IMR-90 (cell line): ENCODE results near the gene PPP2R5A. TPM values are rescaled to one million over a fixed set of nuclear protein-coding genes. Genes with fewer than 3 reads are reported as not detected.

Source experiments
- ATAC-seq: fragments of 200-7000 bp; cut with Tn5 transposase; 2 replicates; pipeline ENCODE4 v1.9.1; 2020; ENCODE audit warnings: low read depth, mild to moderate bottlenecking, moderate library complexity
- BruUV-seq: library from RNA; stranded (reverse); fragments of 400-500 nt; replicated peaks from 2 replicates; lab custom pipeline; 2021; lab: Mats Ljungman, UMichigan
- CTCF ChIA-PET: fragments of 300-600 bp; formaldehyde crosslinking; extraction: SDS; loops from one replicate; lab custom pipeline; 2021; ENCODE audit warnings: antibody characterized with exemption; lab: Yijun Ruan, JAX
- POLR2A ChIA-PET: fragments of 300-600 bp; sonication (Branson Sonifier 250); formaldehyde crosslinking; loops from one replicate; lab custom pipeline; 2022; ENCODE audit warnings: antibody characterized with exemption; ENCODE audit not compliant: unreplicated experiment; lab: Charles Lee
- DNase-seq: peaks from one replicate; pipeline ENCODE4 v3.0.0; 2013
- H2AFZ ChIP-seq: replicated peaks from 2 replicates; pipeline ENCODE3; 2013; ENCODE audit warnings: low read length, mild to moderate bottlenecking; ENCODE audit not compliant: poor library complexity
- H2AK5ac ChIP-seq: 2 replicates; pipeline ENCODE4 v1.6.1; 2013; ENCODE audit warnings: low read depth, low read length, inconsistent platforms
- H2AK9ac ChIP-seq: replicated peaks from 2 replicates; pipeline ENCODE3; 2013; ENCODE audit warnings: mild to moderate bottlenecking, low read depth, low read length, moderate library complexity; ENCODE audit not compliant: poor library complexity
- H2BK120ac ChIP-seq: 2 replicates; pipeline ENCODE4 v1.6.1; 2013; ENCODE audit warnings: low read depth, low read length, inconsistent platforms
- H2BK15ac ChIP-seq: 3 replicates; pipeline ENCODE4 v1.6.1; 2013; ENCODE audit warnings: low read depth, low read length, inconsistent platforms
- H2BK20ac ChIP-seq: 2 replicates; pipeline ENCODE4 v1.6.1; 2013; ENCODE audit warnings: low read depth, mild to moderate bottlenecking, inconsistent platforms, low read length, moderate library complexity
- H2BK5ac ChIP-seq: 2 replicates; pipeline ENCODE4 v1.6.1; 2013; ENCODE audit warnings: mild to moderate bottlenecking, low read depth, low read length, inconsistent platforms; ENCODE audit not compliant: poor library complexity, severe bottlenecking
- H3K14ac ChIP-seq: replicated peaks from 2 replicates; pipeline ENCODE4 v1.6.1; 2013; ENCODE audit warnings: low read depth, low read length, inconsistent platforms
- H3K18ac ChIP-seq: 2 replicates; pipeline ENCODE4 v1.6.1; 2013; ENCODE audit warnings: low read depth, low read length, control low read depth
- H3K23ac ChIP-seq: 2 replicates; pipeline ENCODE4 v1.6.1; 2013; ENCODE audit warnings: low read depth, low read length, inconsistent platforms
- H3K27ac ChIP-seq: 2 replicates; pipeline ENCODE4 v1.5.1; 2013; ENCODE audit warnings: mild to moderate bottlenecking, control low read depth, low read length; ENCODE audit not compliant: insufficient read depth
- H3K27me3 ChIP-seq: 2 replicates; pipeline ENCODE4 v1.6.1; 2013; ENCODE audit warnings: low read length; ENCODE audit not compliant: control insufficient read depth, insufficient read depth
- H3K36me3 ChIP-seq: 2 replicates; pipeline ENCODE4 v1.6.1; 2013; ENCODE audit warnings: low read length, mixed read lengths; ENCODE audit not compliant: control insufficient read depth, insufficient read depth
- H3K4ac ChIP-seq: 2 replicates; pipeline ENCODE4 v1.6.1; 2013; ENCODE audit warnings: low read depth, low read length, inconsistent platforms
- H3K4me1 ChIP-seq: 2 replicates; pipeline ENCODE4 v1.6.1; 2013; ENCODE audit warnings: low read length, mixed read lengths; ENCODE audit not compliant: control insufficient read depth, insufficient read depth
- H3K4me2 ChIP-seq: 2 replicates; pipeline ENCODE4 v1.6.1; 2013; ENCODE audit warnings: low read depth, mild to moderate bottlenecking, control low read depth, low read length, moderate library complexity
- H3K4me3 ChIP-seq: 2 replicates; pipeline ENCODE4 v1.5.1; 2013; ENCODE audit warnings: low read depth, mild to moderate bottlenecking, control low read depth, low read length, moderate library complexity; ENCODE audit not compliant: insufficient read depth
- H3K56ac ChIP-seq: 2 replicates; pipeline ENCODE4 v1.6.1; 2013; ENCODE audit warnings: low read length, inconsistent platforms; ENCODE audit not compliant: insufficient read depth; ENCODE audit errors: extremely low read depth
- H3K79me1 ChIP-seq, 2 experiments: 2 replicates each; pipeline ENCODE4 v1.6.1; 2013; ENCODE audit warnings: low read length in 2 of 2, inconsistent platforms in 1 of 2, low read depth in 1 of 2
- H3K9ac ChIP-seq: 2 replicates; pipeline ENCODE4 v1.6.1; 2013; ENCODE audit warnings: low read depth, low read length, control low read depth
- H3K9me1 ChIP-seq: 2 replicates; pipeline ENCODE4 v1.6.1; 2013; ENCODE audit warnings: low read length, inconsistent platforms; ENCODE audit not compliant: insufficient read depth
- H3K9me3 ChIP-seq: 2 replicates; pipeline ENCODE4 v1.6.1; 2013; ENCODE audit warnings: low read length; ENCODE audit not compliant: control insufficient read depth, insufficient read depth
- H4K20me1 ChIP-seq: 2 replicates; pipeline ENCODE4 v1.6.1; 2013; ENCODE audit warnings: low read length, inconsistent platforms; ENCODE audit not compliant: insufficient read depth
- H4K5ac ChIP-seq: 2 replicates; pipeline ENCODE4 v1.6.1; 2013; ENCODE audit warnings: mild to moderate bottlenecking, low read depth, low read length, control low read depth
- H4K8ac ChIP-seq, 2 experiments: 2 replicates each; pipeline ENCODE4 v1.6.1; 2013; ENCODE audit warnings: low read depth in 2 of 2, low read length in 2 of 2, control low read depth in 1 of 2, inconsistent platforms in 1 of 2
- H4K91ac ChIP-seq: 2 replicates; pipeline ENCODE4 v1.6.1; 2013; ENCODE audit warnings: low read depth, low read length, inconsistent platforms; ENCODE audit not compliant: insufficient read depth
- BHLHE40 ChIP-seq: fragments of 150-350 bp; IDR thresholded peaks from 2 replicates; pipeline ENCODE4 v1.6.1; 2016; ENCODE audit warnings: mild to moderate bottlenecking, low read depth, low read length
- CEBPB ChIP-seq: IDR thresholded peaks from 2 replicates; pipeline ENCODE4 v1.6.1; 2012; ENCODE audit warnings: low read depth, low read length, improper control_type of control experiment
- CHD1 ChIP-seq: IDR thresholded peaks from 2 replicates; pipeline ENCODE4 v1.6.1; 2012; ENCODE audit warnings: low read depth, low read length, improper control_type of control experiment
- FOS ChIP-seq: fragments of 150-350 bp; IDR thresholded peaks from 2 replicates; pipeline ENCODE4 v1.6.1; 2016; ENCODE audit warnings: low read depth, low read length
- MAFK ChIP-seq: IDR thresholded peaks from 2 replicates; pipeline ENCODE4 v1.6.1; 2012; ENCODE audit warnings: low read depth, low read length, improper control_type of control experiment
- MAZ ChIP-seq: IDR thresholded peaks from 2 replicates; pipeline ENCODE4 v1.6.1; 2012; ENCODE audit warnings: low read depth, mild to moderate bottlenecking, low read length, improper control_type of control experiment, moderate library complexity, borderline replicate concordance
- MXI1 ChIP-seq: IDR thresholded peaks from 2 replicates; pipeline ENCODE4 v1.6.1; 2012; ENCODE audit warnings: low read depth, mild to moderate bottlenecking, low read length, moderate library complexity, borderline replicate concordance
- POLR2A ChIP-seq: IDR thresholded peaks from 2 replicates; pipeline ENCODE4 v1.6.1; 2012; ENCODE audit warnings: mild to moderate bottlenecking, low read depth, low read length
- RCOR1 ChIP-seq: IDR thresholded peaks from 2 replicates; pipeline ENCODE4 v1.6.1; 2012; ENCODE audit warnings: mild to moderate bottlenecking, low read length, improper control_type of control experiment; ENCODE audit not compliant: insufficient replicate concordance
- RFX5 ChIP-seq: IDR thresholded peaks from 2 replicates; pipeline ENCODE4 v1.8.0; 2012; ENCODE audit warnings: low read depth, mild to moderate bottlenecking, low read length, moderate library complexity
- SMC3 ChIP-seq: fragments of 150-350 bp; IDR thresholded peaks from 2 replicates; pipeline ENCODE4 v1.6.1; 2016; ENCODE audit warnings: low read depth, mild to moderate bottlenecking, antibody characterized with exemption, low read length, moderate library complexity
- WGBS, 2 experiments: methylation state at CpG; one replicate each; pipeline versions ENCODE4 v1.1.5 to v1.1.7; 2013; ENCODE audit warnings: missing lambda C conversion rate in 2 of 2; ENCODE audit not compliant: insufficient read length in 1 of 2; ENCODE audit errors: extremely low coverage in 2 of 2; 5-methylcytosine and 5-hydroxymethylcytosine counted together
- dilution Hi-C: fragments of 300-500 bp; cut with HindIII; formaldehyde crosslinking; loops from one replicate; pipeline ENCODE4 v1.14.3; 2018; ENCODE audit warnings: low sequenced_read_pairs; ENCODE audit not compliant: unreplicated experiment
- in situ Hi-C: fragments of 300-500 bp; cut with MboI; formaldehyde crosslinking; loops from 3 replicates; pipeline ENCODE4 v1.14.3; 2019; ENCODE audit warnings: low sequenced_read_pairs, inconsistent platforms, mixed read lengths
- intact Hi-C: fragments of 100-400 bp; cut with micrococcal nuclease; formaldehyde crosslinking; loops from 2 replicates; pipeline ENCODE4 v1.10.0; 2022
- polyA plus RNA-seq, 3 experiments: library from polyadenylated mRNA; depleted of rRNA; stranded (reverse); fragments of >200 nt; gene quantifications; 2 replicates each; pipeline ENCODE4 v1.2.3, GENCODE V29; 2012; ENCODE audit warnings: low replicate concordance in 1 of 3
- total RNA-seq: library from RNA; depleted of rRNA; stranded (reverse); fragments of >200 nt; gene quantifications from 2 replicates; pipeline ENCODE4 v1.2.3, GENCODE V29; 2012
- TF ChIP-seq, protein P1 (sequence below): conservative IDR thresholded peaks from 2 replicates; pipeline ENCODE4 v1.5.1; 2012; ENCODE audit warnings: mild to moderate bottlenecking, low read depth, low read length, improper control_type of control experiment
- TF ChIP-seq, protein P2 (sequence below): fragments of 150-350 bp; IDR thresholded peaks from 2 replicates; pipeline ENCODE4 v1.6.1; 2017; ENCODE audit warnings: mild to moderate bottlenecking, antibody characterized with exemption, low read length, low read depth

PPP2R5A gene
- total and polyA plus RNA-seq, 2 of the 4 experiments (the other 2 are of a cell fraction): 8.4 to 12.6 TPM

DNA sequence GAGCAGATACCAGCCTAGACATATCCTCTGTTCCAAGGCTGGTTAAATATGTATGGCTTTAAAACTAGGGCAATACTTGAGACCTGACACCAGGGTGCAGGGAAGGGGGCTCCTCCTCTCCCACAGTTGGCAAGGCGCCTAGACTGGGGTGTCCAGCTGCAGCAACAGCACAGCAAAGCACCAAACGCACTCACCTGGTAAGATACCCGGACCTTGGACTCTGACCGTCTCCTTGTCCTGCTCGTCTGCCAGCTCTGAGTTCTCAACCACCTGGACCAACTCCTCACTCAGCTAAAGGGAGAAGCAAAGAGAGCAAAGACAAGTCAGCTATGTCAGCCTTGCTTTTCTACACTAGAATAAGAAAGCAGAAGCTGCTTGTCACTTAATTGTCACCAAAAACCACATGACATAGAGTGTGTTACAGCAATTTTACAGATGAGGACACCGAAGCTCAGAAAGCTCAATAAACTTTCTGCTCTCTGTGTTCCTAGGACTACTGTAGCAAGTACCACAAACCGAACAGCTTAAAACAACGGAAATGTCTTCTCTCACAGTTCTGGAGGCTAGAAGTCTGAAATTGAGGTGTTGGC is 125.1 kb downstream of the PPP2R5A start:
- no peak for TF ChIP-seq MAZ
- TF ChIP-seq MXI1: no peak
- TF ChIP-seq, protein P1, sequence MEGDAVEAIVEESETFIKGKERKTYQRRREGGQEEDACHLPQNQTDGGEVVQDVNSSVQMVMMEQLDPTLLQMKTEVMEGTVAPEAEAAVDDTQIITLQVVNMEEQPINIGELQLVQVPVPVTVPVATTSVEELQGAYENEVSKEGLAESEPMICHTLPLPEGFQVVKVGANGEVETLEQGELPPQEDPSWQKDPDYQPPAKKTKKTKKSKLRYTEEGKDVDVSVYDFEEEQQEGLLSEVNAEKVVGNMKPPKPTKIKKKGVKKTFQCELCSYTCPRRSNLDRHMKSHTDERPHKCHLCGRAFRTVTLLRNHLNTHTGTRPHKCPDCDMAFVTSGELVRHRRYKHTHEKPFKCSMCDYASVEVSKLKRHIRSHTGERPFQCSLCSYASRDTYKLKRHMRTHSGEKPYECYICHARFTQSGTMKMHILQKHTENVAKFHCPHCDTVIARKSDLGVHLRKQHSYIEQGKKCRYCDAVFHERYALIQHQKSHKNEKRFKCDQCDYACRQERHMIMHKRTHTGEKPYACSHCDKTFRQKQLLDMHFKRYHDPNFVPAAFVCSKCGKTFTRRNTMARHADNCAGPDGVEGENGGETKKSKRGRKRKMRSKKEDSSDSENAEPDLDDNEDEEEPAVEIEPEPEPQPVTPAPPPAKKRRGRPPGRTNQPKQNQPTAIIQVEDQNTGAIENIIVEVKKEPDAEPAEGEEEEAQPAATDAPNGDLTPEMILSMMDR: no peak
- TF ChIP-seq POLR2A: no peak
- TF ChIP-seq BHLHE40: no peak
- no peak for TF ChIP-seq RFX5
- no peak for TF ChIP-seq FOS
- TF ChIP-seq, protein P2, sequence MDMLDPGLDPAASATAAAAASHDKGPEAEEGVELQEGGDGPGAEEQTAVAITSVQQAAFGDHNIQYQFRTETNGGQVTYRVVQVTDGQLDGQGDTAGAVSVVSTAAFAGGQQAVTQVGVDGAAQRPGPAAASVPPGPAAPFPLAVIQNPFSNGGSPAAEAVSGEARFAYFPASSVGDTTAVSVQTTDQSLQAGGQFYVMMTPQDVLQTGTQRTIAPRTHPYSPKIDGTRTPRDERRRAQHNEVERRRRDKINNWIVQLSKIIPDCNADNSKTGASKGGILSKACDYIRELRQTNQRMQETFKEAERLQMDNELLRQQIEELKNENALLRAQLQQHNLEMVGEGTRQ: no peak
- no peak for TF ChIP-seq MAFK
- no peak for TF ChIP-seq RCOR1
- no peak for TF ChIP-seq SMC3
- TF ChIP-seq CHD1: no peak
- no peak for TF ChIP-seq CEBPB
- Histone ChIP-seq H3K4ac (no peak overlapping the region), H2BK20ac (no peak overlapping the region), H2AK9ac (no peak overlapping the region), H3K27ac (no peak overlapping the region), H4K5ac (no peak overlapping the region), H3K4me2 (no peak overlapping the region), H2BK5ac (no peak overlapping the region), H3K36me3 (peaks cover 22% of the 10 kb centered on the region), H3K9ac (no peak overlapping the region), H2AK5ac (no peak overlapping the region), H2BK120ac (no peak overlapping the region), H2AFZ (no peak overlapping the region), H4K8ac (no peak overlapping the region), H3K4me1 (peaks cover 3% of the 10 kb centered on the region; the same call in 1 of the 2 replicates), H4K20me1 (no peaks in the 10 kb centered on the region), H4K91ac (no peak overlapping the region), H2BK15ac (no peak overlapping the region), H3K27me3 (no peaks in the 10 kb centered on the region), H3K56ac (no peak overlapping the region), H3K79me1 (peaks cover 8 to 24% of the 10 kb centered on the region in 2 experiments), H3K23ac (no peak overlapping the region), H3K14ac (no peak overlapping the region), H3K18ac (no peak overlapping the region), H3K9me3 (peaks cover 3% of the 10 kb centered on the region), H3K4me3 (no peak overlapping the region), H3K9me1 (peaks cover 8% of the 10 kb centered on the region; the same call in 1 of the 2 replicates)
- intact Hi-C loops (no loop called here), in situ Hi-C loops (no loop called here), dilution Hi-C loops (no loop called here)
- DNase-seq (no peak), ATAC-seq (no peak)
- 80% methylated on average over 1 of the region's 8 CpGs; no CpG with 5 or more reads in 1 of the 2 experiments for WGBS, 2 experiments
- BruUV-seq: no TSS peak
- ChIA-PET CTCF (no interaction called here), POLR2A (no interaction called here)
